ENCODE data around the gene BBOF1.
"Not testable (repeated sequence)": the region's sequence is repeated elsewhere in the genome, so short reads cannot be mapped to it uniquely, and the experiment has no call there.

The BBOF1 gene

GRCh38 chr14:74018586-74019407 lies at the start of gene BBOF1, which contains the start of gene ENTPD5:
Gene BBOF1, plus strand, starts transcription at chr14:74019349. Its CDS starts 130 bp downstream, at chr14:74019479.
Gene ENTPD5, minus strand, starts transcription at chr14:74019288. Its CDS starts 31,186 bp downstream, at chr14:73988102.
- peak; percentile 94 to 95 for ATAC-seq

- ATAC-seq: no peak
Observed at GRCh38 chr14:73973497-73973896, 45.7 kb upstream of the BBOF1 start.

- ATAC-seq: no peak
Observed at GRCh38 chr14:73976125-73976524, 43.0 kb upstream of the BBOF1 start.

GRCh38 chr14:73977896-73978295 lies 41.3 kb upstream of the BBOF1 start:
- no peak for ATAC-seq

GRCh38 chr14:73988065-73988464 lies 31.1 kb upstream of the BBOF1 start:
- no peak for ATAC-seq

GRCh38 chr14:73988656-73989055 lies 30.5 kb upstream of the BBOF1 start:
- ATAC-seq: not testable (repeated sequence)

- no peak for ATAC-seq
Observed at GRCh38 chr14:73991092-73991491, 28.1 kb upstream of the BBOF1 start.

GRCh38 chr14:73994926-73995325 lies 24.2 kb upstream of the BBOF1 start:
- ATAC-seq: not testable (repeated sequence)

- no peak for ATAC-seq
Observed at GRCh38 chr14:73995977-73996378, 23.2 kb upstream of the BBOF1 start.

GRCh38 chr14:73996731-73997107 lies 22.4 kb upstream of the BBOF1 start:
- no peak for ATAC-seq

- no peak for ATAC-seq
Observed at GRCh38 chr14:73997108-73997943, 21.8 kb upstream of the BBOF1 start.

- ATAC-seq: no peak
Observed at GRCh38 chr14:73997944-73998447, 21.2 kb upstream of the BBOF1 start.

GRCh38 chr14:73998726-73999125 lies 20.4 kb upstream of the BBOF1 start:
- ATAC-seq: no peak

- ATAC-seq: not testable (repeated sequence)
Observed at GRCh38 chr14:74005664-74006063, 13.5 kb upstream of the BBOF1 start.

GRCh38 chr14:74008843-74009499 lies 10.2 kb upstream of the BBOF1 start:
- ATAC-seq: no peak

GRCh38 chr14:74014299-74014698 lies 4.8 kb upstream of the BBOF1 start:
- no peak for ATAC-seq

- ATAC-seq: no peak
Observed at GRCh38 chr14:74015176-74015575, 4.0 kb upstream of the BBOF1 start.

GRCh38 chr14:74015963-74016362 lies 3.2 kb upstream of the BBOF1 start:
- no peak for ATAC-seq

GRCh38 chr14:74018174-74018585 lies 969 bp upstream of the BBOF1 start:
- ATAC-seq: peak; percentile 33 to 36

GRCh38 chr14:74019408-74020137 lies 424 bp downstream of the BBOF1 start:
- ATAC-seq: no peak

- ATAC-seq: no peak
Observed at GRCh38 chr14:74022346-74022745, 3.2 kb downstream of the BBOF1 start.

- ATAC-seq: no peak
Observed at GRCh38 chr14:74029136-74029535, 10.0 kb downstream of the BBOF1 start.

Data from activated CD4-positive, CD25-positive, alpha-beta regulatory T cell treated with anti-CD3 and anti-CD28 coated beads, Interleukin-2, amount 50 U/mL, for 24 hours (primary cell).